ENCODE measurements around the gene TESMIN. TPM values are rescaled to one million over a fixed set of nuclear protein-coding genes. Genes with fewer than 3 reads are reported as not detected.

TESMIN gene
- polyA plus RNA-seq, 4 donors, result 17.8 to 21.3 (median 19.5) TPM

- DNase-seq (ENCODE audit: low read depth in 4 of 4, low spot score in 3 of 4), result peak; percentile 14 to 37 (median 16)
Measured at GRCh38 chr11:68714060-68714856, 37.1 kb downstream of the TESMIN start.

- DNase-seq (ENCODE audit: low read depth in 4 of 4, low spot score in 3 of 4), result no peak
Measured at GRCh38 chr11:68711114-68711513, 40.2 kb downstream of the TESMIN start.

DNA sequence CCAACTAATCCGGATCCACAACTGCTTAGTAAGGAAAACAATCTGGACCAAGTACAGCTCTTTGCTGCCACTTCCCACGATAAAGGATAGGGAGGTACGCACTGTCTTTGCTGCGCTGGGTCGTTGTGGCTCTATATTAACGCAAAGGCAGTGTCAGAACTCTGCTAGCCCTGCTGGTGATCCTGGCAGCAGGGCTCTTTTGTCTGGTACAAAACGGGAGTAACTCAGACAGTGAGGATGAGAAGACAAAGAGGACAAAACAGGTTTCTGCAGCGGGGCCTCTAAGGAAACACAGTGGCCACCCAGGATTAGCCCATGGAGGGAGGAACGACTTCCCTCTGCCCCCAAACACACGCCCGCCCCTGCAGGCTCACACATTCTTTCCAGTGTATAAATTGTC is 40.9 kb downstream of the TESMIN start:
- DNase-seq (ENCODE audit: low read depth in 4 of 4, low spot score in 3 of 4), result no peak

DNA sequence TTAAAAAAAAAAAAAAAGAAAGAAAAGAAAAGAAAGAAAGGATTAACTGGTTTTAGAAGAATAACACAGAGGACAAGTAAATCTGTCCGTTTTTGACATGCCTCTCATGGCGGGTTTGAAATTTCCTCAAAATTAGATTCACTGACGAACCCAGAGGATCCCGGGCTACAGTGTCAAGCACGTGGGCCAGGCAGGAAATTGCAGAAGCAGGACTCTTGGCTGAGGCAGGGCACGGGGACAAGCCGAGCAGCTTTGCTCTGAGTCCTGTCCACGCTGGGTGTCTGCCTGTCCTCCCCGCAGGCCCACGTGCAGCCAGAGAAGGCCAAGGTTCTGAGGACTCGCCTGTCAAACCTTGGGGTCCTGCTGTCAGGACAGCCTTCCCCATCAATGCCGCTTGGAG is 42.3 kb downstream of the TESMIN start:
- DNase-seq (ENCODE audit: low read depth in 4 of 4, low spot score in 3 of 4), result no peak

- DNase-seq (ENCODE audit: low read depth in 4 of 4, low spot score in 3 of 4), result no peak
Measured at GRCh38 chr11:68707527-68707926, 43.8 kb downstream of the TESMIN start.

- no peak for DNase-seq (ENCODE audit: low read depth in 4 of 4, low spot score in 3 of 4)
Measured at GRCh38 chr11:68704887-68705286, 46.4 kb downstream of the TESMIN start.

- no peak for DNase-seq (ENCODE audit: low read depth in 4 of 4, low spot score in 3 of 4)
Measured at GRCh38 chr11:68698993-68699392, 52.3 kb downstream of the TESMIN start.

DNA sequence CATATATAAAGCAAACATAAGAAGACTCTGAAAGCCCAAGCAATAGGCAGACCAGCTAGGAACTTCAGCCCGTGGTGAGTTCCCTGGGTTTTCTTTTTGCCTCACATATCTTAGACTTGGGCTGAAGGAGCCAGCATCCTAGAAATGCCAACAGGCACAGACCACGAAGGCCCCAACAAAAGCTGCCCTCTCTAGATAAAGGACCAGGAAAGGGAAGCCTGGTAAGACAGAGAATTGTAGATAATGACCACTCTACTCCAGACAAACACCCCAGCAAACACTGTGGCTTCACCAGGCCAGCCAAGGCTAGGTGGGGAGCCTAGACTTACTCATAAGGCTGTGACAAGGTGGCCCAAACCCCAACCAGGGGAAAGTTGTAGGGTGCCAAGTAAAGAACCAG is 55.8 kb downstream of the TESMIN start:
- DNase-seq (ENCODE audit: low read depth in 4 of 4, low spot score in 3 of 4), result no peak

GRCh38 chr11:68694431-68695297 is 56.7 kb downstream of the TESMIN start:
- no peak for DNase-seq (ENCODE audit: low read depth in 4 of 4, low spot score in 3 of 4)

- no peak for DNase-seq (ENCODE audit: low read depth in 4 of 4, low spot score in 3 of 4)
Measured at GRCh38 chr11:68693484-68693882, 57.8 kb downstream of the TESMIN start.

DNA sequence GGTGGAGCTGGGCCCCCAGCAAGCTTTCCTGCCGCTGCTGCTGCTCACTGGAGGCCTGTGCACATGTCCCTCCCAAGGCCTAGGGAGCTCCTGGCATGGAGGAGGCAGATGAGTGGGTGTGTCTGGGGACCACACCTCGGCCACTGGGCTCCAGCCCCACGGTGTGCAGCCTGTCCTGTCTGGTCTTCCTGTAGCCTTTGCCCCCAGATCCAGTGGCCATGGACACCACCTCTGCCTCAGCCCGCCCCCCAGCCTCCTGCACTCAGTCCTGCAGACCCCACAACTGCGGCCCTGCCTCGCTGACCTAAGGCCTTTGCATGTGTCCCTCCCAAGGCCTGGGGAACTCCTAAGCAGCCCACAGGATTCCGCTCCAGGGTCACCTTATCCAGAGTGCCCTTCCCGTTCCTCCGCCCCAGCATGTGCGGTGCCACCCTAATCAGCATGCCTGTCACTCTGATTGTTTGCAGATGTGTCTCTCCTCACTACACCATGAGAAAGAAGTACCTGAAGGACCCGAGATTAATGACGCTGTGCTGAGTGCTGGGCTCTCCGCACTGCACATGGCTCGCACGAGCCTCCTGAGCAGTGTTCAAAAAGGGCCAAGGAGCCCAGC is 58.3 kb downstream of the TESMIN start:
- DNase-seq (ENCODE audit: low read depth in 4 of 4, low spot score in 3 of 4), result no peak

- no peak for DNase-seq (ENCODE audit: low read depth in 4 of 4, low spot score in 3 of 4)
Measured at GRCh38 chr11:68692115-68692514, 59.2 kb downstream of the TESMIN start.

GRCh38 chr11:68691402-68691784 is 59.9 kb downstream of the TESMIN start:
- DNase-seq (ENCODE audit: low read depth in 4 of 4, low spot score in 3 of 4), result no peak

- DNase-seq (ENCODE audit: low read depth in 4 of 4, low spot score in 3 of 4), result no peak
Measured at GRCh38 chr11:68690671-68691401, 60.5 kb downstream of the TESMIN start.

DNA sequence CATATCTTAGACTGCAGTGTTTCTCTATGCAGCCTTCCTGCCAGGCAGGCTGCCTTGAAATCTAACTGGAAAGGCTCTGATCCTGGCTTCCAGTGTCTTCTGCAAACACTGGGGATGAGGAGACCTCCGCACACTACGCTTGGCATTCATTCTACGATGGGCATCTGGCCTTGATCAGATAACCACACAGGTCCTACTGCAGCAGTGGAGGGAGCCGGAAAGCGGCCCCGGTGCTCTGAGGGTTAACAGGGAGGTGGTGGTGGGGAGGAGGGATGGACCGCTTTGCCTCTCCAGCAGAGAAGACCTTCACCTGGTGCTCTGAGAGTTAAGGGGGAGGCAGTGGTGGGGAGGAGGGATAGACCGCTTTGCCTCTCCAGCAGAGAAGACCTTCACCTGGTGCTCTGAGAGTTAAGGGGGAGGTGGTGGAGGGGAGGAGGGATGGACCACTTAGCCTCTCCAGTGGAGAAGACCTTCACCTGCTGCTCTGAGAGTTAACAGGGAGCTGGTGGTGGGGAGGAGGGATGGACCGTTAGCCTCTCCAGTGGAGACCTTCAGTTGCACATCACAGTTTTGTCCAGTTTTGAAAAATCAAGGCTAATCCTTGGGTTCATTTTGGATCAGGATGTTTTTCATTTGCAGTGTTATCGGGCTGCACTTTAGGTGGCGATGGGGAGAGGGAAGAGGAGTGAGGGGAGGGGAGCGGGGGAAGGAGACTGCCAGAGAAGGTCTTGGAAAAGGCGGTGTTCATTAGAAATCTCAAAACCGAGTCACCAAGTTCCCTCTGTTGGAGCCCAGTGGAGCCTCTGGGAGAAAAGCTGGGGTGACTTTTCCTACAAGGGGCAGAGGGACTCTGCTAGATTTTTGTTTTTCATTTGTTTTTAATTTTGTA is 61.3 kb downstream of the TESMIN start:
- DNase-seq (ENCODE audit: low read depth in 4 of 4, low spot score in 3 of 4), result no peak

DNA sequence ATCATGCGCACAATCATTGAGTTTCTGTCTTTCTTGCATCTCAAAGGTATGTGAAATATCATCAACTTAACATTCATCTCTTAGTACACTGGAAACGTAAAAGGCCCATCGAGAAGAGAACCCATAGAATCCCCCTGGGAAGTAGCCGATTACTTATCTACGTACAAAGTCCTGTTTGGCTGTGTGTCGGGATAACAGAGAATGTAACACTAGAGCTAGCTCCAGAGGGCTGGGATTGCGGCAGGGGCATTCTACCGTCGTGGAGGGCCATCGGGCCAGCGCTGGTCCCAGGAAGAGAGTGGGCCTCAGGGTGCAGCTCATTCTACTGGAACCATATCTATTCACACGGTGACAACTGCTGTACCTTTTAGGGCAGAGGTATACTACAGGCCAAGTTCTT is 62.4 kb downstream of the TESMIN start:
- DNase-seq (ENCODE audit: low read depth in 4 of 4, low spot score in 3 of 4), result no peak

DNA sequence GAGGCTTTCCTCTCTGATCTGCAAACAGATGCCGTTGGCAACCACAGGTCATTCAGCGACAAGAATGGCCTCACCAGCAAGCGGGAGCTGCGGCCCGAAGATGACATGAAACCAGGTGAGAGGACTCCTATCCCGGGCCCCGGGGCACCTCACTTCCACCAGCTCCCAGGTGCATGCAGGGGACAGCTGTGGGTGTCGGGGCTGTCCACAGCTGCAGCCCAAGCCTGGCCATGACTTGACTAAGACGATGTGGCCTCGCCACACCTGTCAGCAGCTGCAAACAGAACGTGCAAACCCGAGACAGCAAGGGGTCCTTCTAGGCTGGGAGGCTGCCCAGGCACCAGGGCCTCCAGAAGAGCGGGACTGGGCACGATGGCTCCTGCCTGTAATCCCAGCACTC is 63.3 kb downstream of the TESMIN start:
- DNase-seq (ENCODE audit: low read depth in 4 of 4, low spot score in 3 of 4), result no peak

DNA sequence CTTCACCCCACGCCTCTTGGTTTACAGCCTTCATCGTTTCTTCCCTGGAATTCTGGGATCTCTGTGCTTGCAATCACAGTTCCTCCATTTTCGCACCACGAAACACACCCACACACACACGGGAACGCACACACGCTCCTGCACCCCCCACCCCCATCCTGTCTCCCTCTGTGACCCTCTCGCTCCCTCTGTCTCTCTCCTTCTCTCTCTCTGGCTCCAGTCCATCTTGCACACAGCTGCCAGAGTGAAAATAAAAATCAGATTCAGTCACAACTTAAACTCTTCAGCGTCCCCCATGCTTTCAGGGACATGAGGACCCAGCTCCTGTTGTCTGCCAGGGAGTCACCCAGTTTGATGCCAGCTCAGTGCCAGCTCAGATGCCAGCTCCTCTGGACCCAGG is 64.0 kb downstream of the TESMIN start:
- DNase-seq (ENCODE audit: low read depth in 4 of 4, low spot score in 3 of 4), result no peak

GRCh38 chr11:68686486-68686885 is 64.8 kb downstream of the TESMIN start:
- no peak for DNase-seq (ENCODE audit: low read depth in 4 of 4, low spot score in 3 of 4)

Data from right renal pelvis (tissue), 4 donors.